ENCODE measurements around the gene SLC12A7.
"Not testable (repeated sequence)": the region's sequence is repeated elsewhere in the genome, so short reads cannot be mapped to it uniquely, and the experiment has no call there.

The SLC12A7 gene

GRCh38 chr5:1027631-1028441 lies 84.0 kb downstream of the SLC12A7 start:
- FAIRE-seq, result no peak
- DNase-seq (ENCODE audit: insufficient read length, low spot score), result no peak

- DNase-seq (ENCODE audit: insufficient read length, low spot score) (no peak), FAIRE-seq (no peak)
Observed at GRCh38 chr5:1026700-1027621, 84.9 kb downstream of the SLC12A7 start.

GRCh38 chr5:1021969-1022336 lies 89.9 kb downstream of the SLC12A7 start:
- not testable (repeated sequence) for DNase-seq (ENCODE audit: insufficient read length, low spot score); FAIRE-seq

- DNase-seq (ENCODE audit: insufficient read length, low spot score) (no peak), FAIRE-seq (no peak)
Observed at GRCh38 chr5:1021136-1021968, 90.5 kb downstream of the SLC12A7 start.

GRCh38 chr5:1020452-1020961 lies 91.4 kb downstream of the SLC12A7 start:
- no peak for DNase-seq (ENCODE audit: insufficient read length, low spot score)
- FAIRE-seq, result no peak

GRCh38 chr5:1019001-1019905 lies 92.6 kb downstream of the SLC12A7 start:
- FAIRE-seq, result no peak

GRCh38 chr5:1018596-1018995 lies 93.3 kb downstream of the SLC12A7 start:
- FAIRE-seq (no peak), DNase-seq (ENCODE audit: insufficient read length, low spot score) (no peak)

More at GRCh38 chr5:1019001-1019905, 92.6 kb downstream of the SLC12A7 start:
- DNase-seq (ENCODE audit: insufficient read length, low spot score), result no peak

- FAIRE-seq (no peak), DNase-seq (ENCODE audit: insufficient read length, low spot score) (no peak)
Observed at GRCh38 chr5:1017691-1018455, 94.0 kb downstream of the SLC12A7 start.

- no peak for DNase-seq (ENCODE audit: insufficient read length, low spot score)
Observed at GRCh38 chr5:1017056-1017455, 94.8 kb downstream of the SLC12A7 start.

GRCh38 chr5:1016476-1016875 lies 95.4 kb downstream of the SLC12A7 start:
- FAIRE-seq, result no peak
- no peak for DNase-seq (ENCODE audit: insufficient read length, low spot score)

More at GRCh38 chr5:1017056-1017455, 94.8 kb downstream of the SLC12A7 start:
- no peak for FAIRE-seq

- no peak for DNase-seq (ENCODE audit: insufficient read length, low spot score)
- FAIRE-seq, result no peak
Observed at GRCh38 chr5:1016036-1016435, 95.8 kb downstream of the SLC12A7 start.

GRCh38 chr5:1015507-1015906 lies 96.4 kb downstream of the SLC12A7 start:
- no peak for DNase-seq (ENCODE audit: insufficient read length, low spot score)
- peak; percentile 54 for FAIRE-seq

GRCh38 chr5:1014781-1015221 lies 97.1 kb downstream of the SLC12A7 start:
- no peak for FAIRE-seq

GRCh38 chr5:1014346-1014745 lies 97.5 kb downstream of the SLC12A7 start:
- FAIRE-seq (no peak), DNase-seq (ENCODE audit: insufficient read length, low spot score) (no peak)

More at GRCh38 chr5:1014781-1015221, 97.1 kb downstream of the SLC12A7 start:
- DNase-seq (ENCODE audit: insufficient read length, low spot score), result no peak

GRCh38 chr5:1013948-1014301 lies 97.9 kb downstream of the SLC12A7 start:
- no peak for FAIRE-seq
- DNase-seq (ENCODE audit: insufficient read length, low spot score), result no peak

- no peak for DNase-seq (ENCODE audit: insufficient read length, low spot score)
- FAIRE-seq, result no peak
Observed at GRCh38 chr5:1013238-1013947, 98.5 kb downstream of the SLC12A7 start.

GRCh38 chr5:1012900-1013237 lies 99.0 kb downstream of the SLC12A7 start:
- DNase-seq (ENCODE audit: insufficient read length, low spot score) (no peak), FAIRE-seq (no peak)

GRCh38 chr5:1012313-1012841 lies 99.5 kb downstream of the SLC12A7 start:
- DNase-seq (ENCODE audit: insufficient read length, low spot score), result no peak
- FAIRE-seq, result no peak
